Stimulated activated CD4-positive, alpha-beta T cell treated with anti-CD3 and anti-CD28 coated beads, TNF-alpha, amount 100 ng/mL, for 1 hour (primary cell): ENCODE data around the gene INO80D.
"Not testable (repeated sequence)": the region's sequence is repeated elsewhere in the genome, so short reads cannot be mapped to it uniquely, and the experiment has no call there.

Source experiments
- DNase-seq, 3 donors: peaks; one replicate each; pipeline ENCODE4 v3.0.0-alpha.2; 2020; ENCODE audit warnings: low read depth in 3 of 3, low spot score in 1 of 3

INO80D gene, protein sequence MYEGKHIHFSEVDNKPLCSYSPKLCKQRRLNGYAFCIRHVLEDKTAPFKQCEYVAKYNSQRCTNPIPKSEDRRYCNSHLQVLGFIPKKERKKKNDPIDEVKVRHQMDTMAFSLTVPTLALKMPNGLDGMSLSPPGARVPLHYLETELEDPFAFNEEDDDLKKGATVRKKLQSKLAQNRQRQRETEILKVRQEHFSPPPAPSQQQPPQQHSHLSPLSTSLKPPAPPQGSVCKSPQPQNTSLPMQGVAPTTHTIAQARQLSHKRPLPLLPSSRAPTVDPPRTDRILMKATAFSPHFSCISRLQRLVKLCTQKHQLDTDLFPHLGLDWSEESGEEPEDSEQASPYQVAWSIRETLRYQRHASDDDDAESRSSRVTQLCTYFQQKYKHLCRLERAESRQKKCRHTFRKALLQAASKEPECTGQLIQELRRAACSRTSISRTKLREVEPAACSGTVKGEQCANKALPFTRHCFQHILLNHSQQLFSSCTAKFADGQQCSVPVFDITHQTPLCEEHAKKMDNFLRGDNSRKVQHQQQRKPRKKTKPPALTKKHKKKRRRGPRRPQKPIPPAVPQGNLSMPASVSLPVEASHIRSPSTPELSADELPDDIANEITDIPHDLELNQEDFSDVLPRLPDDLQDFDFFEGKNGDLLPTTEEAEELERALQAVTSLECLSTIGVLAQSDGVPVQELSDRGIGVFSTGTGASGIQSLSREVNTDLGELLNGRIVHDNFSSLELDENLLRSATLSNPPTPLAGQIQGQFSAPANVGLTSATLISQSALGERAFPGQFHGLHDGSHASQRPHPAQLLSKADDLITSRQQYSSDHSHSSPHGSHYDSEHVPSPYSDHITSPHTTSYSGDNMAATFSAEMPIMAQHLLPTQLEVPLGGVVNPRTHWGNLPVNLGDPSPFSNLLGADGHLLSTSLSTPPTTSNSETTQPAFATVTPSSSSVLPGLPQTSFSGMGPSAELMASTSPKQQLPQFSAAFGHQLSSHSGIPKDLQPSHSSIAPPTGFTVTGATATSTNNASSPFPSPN

DNA sequence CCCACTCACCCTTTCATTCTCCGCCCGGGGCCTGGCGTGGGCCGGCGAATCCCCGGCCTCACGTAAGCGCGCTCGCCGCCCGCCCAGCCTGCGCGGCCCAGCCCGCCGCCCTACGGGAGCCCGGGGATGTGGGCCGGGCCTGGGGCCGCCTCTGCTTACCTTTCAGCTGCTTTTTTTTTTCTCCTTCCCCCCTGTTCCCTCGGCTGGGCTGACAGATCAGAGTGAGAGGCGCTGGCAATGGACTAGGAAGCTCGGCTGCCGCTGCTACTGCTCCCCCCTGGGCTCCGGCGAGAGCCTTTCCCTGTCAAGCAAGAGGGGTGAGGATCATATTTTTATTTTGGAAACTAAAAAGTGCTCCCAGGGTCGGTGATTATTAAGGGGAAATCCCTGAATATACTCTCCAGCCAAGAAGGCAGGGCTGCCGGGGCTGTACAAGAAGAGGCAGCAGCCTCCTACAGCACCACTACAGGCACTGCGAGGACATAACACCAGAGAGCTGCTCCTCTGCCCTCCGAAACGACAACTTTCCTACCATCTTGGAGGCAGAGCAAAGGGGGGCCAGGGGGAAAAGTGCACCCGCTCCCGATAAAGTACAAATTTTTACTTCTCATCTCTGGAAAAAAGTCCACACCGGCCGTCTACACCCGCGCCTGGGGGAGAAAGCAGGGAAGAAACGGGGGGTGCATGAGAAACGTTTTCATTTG lies at the start of gene INO80D:
TSS of gene INO80D (minus strand) at position 433 of the 704 bp plus-strand sequence. CDS start 23,158 bp downstream, outside the sequence.
- peak; percentile 47 to 55 (median 55) for DNase-seq

DNA sequence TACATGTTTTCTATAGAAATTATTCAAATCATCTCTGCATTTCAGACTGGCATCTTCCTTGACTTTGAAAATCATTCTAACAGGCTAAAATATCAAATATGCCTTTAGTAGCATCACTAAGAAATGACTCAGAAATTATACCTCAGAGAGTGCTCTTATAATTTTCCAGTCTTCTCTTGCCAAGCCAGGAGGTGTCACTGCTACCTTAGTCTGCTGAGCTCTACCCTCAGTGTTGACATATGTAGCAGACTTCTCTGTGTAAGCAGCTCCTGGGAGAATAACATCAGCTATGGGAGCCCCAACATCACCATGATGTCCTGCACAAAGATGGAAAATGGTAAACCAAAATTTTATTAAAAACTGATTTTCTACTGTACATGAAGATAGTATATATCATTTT lies 41.7 kb upstream of the INO80D start:
- DNase-seq: no peak

DNA sequence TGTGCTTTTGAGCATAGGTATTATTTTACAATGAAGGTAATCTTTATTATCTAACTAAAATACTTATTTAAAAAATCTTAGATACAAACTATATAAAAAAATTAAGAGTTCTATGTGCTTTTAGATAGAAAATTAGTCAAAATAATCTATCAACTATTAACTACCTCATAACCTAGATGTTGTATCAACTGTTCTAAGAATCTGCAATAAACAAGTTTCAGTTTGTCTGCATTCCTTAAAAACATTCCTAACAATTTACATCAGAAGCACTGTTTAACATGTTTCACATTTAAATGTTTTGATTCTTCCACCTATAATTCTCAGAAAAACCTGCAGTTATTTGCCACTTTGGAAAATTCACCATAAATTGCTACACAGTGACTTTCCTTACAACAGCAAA lies 39.9 kb upstream of the INO80D start:
- no peak for DNase-seq

DNA sequence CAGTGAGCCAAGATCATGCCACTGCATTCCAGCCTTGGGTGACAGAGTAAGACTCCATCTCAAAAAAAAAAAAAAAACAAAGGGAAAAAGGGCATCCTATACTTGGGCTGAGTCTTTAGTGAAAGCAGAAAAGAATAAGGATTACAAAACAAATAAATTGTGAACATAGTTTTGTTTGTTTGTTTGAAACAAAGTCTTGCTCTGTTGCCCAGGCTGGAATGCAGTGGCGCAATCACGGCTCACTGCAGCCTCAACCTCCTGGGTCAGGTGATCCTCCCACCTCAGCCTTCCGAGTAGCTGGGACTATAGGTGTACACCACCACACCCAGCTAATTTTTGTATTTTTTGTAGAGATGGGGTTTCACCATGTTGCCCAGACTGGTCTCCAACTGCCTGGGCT lies 36.6 kb upstream of the INO80D start:
- not testable (repeated sequence) for DNase-seq

DNA sequence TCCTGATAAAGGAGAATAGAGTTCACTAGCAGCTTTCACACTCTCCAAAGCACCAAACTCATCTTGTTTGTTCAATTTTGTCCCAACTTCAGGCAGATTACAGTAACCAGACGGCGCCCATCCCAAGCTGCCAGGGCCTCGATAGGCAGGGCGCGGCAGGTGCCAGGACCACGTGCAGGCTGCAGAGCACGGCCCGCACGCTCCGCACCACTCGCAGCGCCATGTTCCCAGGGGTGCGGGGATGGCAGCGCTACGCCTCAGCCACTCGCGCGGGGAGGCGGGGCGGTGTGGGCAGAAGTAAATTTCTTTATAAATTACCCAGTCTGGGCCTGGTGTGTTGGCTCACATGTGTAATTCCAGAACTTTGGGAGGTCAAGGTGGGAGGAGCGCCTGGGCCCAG lies 30.3 kb upstream of the INO80D start:
- no peak for DNase-seq

DNA sequence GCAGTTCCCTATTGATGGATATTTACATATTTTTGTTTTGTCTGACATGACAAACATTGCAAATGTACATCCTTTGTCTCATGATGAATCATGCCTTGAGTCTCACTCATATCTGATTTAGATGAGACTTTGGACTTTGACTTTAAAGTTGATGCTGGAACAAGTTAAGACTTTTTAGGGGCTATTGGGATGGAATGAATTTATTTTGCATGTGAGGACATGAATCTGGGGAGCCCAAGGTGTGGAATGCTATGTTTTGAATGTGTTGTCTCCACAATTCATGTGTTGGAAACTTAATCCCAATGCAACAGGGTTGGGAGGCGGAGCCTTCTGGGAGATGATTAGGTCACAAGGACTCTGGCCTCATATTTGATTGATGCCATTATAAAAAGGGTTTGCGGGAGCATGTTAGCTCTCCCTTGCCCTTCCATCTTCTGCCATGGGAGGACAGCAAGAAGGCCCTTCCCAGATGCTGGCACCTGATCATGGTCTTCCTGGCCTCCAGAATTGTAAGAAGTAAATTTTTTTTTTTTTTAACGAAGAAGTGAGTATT lies 29.1 kb upstream of the INO80D start:
- DNase-seq: no peak

DNA sequence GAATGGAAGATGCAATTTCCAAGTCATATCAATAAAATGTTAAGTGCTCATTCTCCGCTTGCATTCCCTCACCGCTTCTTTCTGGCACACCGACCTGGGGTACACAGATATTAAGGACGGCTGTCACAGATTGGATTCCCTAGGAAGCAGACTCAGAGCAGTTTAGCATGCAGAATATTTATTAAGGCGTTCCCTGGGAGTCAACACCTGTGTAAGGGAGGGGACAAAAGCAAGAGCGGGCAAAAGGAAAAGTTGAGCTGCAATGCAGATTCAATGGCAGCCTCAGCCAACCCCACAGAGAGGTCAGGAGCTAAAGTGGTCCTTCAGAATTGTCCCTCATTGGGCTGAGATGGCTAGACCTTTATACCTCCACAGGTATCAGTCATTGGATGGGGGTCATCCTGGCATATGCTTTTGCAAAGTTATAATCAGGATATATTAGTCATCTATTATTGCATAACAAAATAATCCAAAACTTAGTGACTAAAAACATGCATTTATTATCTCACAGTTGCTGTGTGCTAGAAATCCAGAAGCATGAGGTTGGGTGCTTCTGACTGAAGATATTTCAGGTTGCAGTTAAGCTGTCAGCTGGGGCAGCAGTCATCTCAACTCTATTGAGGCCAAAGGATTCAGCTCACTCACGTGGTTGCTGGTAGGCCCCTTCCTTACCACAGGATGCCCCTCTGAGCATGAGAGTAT lies 27.0 kb upstream of the INO80D start:
- DNase-seq: no peak

DNA sequence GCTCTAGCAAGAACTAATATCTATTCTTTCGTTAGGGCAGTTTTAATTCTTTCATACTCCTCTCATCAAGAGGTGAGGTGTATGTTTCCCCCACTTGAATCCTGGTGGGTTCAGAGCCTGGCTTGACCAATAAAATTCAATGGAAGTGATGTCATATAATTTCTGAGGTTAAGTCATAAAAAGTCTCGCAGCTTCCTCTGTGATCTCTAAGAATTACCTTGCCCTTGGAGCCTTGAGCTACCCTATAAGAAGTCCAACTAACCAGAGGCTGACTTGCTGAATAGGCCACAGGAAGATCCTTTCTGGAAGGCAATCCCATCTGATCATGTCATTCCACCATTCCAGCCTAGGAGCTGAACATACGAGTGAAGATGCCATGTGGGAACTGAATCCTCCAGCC lies 26.1 kb upstream of the INO80D start:
- no peak for DNase-seq

DNA sequence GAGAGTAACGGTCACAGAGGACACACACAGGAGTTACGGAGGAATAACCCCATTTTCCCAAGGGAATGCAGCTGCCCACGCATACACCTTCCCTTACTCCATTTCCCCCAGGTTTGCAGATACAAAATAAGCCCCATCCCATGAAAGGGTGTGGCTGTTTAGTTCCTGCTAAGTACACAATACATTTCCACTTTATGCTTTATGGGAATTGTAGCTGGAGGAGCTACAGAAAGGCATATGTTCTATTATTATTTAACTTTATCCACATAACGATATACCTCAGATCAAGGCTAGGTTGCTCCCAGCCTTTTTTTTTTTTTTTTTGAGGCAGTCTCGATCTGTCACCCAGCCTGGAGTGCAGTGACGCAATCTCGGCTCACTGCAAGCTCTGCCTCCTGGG lies 22.7 kb upstream of the INO80D start:
- DNase-seq: no peak

DNA sequence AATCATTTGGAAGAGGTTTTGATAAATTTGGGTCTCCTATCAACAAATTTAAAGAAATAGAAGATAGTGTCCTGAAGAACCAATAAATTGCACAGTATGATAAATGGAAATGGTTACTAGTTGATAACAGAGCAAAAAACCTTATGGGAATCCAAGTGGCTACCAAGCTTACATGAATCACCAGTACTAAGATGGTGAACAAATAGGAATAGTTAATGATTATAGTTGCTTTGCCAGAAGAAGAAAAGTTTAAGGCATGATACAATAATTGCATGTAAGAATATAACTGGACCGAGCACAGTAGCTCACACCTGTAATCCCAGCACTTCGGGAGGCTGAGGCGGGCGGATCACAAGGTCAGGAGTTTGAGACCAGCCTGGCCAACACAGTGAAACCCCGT lies 19.6 kb upstream of the INO80D start:
- no peak for DNase-seq

DNA sequence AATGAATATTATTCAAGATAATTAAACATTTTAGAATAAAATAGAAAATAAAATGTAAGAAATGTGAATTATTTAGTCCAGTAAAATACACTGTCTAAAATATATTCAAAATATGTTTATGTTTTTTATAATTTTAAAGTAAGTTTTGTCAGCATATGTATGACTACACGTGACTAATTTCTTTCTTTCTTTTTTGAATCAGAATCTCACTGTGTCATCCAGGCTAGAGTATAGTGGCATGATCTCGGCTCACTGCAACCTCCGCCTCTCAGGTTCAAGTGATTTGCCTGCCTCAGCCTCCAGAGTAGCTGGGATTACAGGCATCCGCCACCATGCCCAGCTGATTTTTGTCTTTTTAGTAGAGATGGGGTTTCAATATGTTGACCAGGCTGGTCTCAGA lies 19.1 kb upstream of the INO80D start:
- DNase-seq: no peak

DNA sequence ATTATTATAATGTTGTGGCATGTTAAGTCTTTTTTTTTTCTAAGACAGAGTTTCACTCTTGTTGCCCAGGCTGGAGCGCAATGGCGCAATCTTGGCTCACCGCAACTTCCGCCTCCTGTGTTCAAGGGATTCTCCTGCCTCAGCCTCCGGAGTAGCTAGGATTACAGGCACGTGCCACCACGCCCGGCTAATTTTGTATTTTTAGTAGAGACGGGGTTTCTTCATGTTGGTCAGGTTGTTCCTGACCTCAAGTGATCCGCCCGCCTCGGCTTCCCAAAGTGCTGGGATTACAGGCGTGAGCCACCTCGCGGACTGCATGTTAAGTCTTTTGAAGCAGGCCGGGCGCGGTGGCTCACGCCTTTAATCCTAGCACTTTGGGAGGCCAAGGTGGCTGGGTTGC lies 12.9 kb upstream of the INO80D start:
- not testable (repeated sequence) for DNase-seq

DNA sequence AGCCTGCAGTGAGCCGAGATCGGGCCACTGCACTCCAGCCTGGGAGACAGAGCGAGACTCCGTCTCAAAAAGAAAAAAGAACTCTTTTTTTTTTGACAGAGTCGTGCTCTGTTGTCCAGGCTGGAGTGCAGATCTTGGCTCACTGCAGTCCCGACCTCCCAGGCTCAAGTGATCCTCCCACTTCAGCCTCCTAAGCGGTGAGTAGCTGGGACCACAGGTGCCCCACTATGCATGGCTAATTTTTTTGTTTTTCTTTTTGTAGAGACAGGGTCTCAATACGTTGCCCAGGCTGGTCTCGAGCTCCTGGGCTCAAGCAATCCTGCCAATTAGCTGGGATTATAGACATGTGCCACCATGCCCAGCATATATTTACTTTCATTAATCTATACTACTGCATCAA lies 12.5 kb upstream of the INO80D start:
- no peak for DNase-seq

DNA sequence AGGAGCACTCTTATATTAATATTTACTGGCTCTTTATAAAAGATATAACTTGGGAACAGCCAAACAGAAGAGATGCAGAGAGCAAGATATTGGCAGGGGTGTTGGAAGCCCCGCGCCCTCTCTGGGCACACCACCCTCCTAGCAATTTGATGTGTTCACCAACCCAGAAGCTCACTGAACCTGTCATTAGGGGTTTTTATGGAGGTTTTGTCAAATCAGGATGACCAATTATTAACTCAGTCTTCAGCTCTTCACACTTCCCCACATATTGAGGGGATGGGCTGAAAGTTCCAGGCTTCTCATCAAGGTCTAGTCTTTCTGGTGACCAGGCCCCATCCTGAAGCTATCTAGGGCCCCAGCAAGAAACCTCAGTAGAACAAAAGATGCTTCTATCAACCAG lies 10.9 kb upstream of the INO80D start:
- no peak for DNase-seq

DNA sequence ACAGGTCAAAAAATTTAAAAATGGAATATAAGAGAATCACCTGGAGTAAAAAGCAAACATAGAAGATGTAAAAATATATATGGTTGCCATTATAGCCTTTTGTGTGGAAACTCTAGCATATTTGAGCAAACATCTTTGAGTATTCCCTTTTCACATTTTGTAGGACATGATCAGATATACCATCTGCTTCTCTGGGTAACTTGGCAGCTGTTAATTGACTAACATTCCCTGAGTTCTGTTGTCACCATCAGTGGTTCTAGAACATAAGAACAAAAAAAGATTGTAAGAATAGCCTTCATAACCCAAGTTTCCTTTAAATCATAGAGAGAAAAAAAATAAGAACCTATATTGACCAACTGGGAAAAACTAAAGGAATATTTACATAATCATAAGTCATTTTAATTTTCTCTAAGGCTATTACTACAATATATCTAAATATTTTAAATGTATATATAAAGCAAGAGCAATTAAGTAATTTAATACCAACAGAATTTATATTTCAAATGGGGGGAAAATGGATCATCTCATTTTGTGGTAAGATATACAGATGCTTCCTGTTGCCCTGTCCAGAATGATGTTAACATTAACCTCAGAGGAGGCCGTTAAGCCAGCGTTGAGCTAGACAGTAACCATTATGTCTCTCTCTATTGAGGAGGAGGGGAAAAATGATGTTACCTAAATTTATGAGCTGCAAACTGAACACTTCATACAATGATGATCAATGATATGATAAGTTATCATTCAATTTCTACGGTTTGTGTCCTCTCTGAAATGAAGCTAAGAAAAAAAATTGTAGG lies 9.8 kb upstream of the INO80D start:
- DNase-seq: no peak

DNA sequence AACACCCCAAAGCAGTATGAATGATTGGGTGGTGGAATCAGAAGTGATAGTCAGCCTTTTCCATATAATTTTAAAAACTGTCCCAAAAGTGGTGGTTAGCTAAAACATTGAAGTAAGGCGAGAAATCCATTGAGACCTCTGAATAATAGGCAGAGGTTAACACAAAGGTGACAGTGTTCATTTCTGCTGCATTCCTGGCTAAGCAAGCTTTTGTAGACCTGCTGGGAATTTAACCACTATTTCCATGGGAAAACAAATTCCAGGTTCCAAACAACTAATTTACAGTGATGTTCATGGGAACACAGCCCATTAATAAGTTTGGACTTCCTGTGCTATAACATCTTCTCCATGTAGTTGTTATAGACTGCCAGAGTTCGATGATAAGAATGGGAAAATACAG lies 6.3 kb upstream of the INO80D start:
- no peak for DNase-seq

DNA sequence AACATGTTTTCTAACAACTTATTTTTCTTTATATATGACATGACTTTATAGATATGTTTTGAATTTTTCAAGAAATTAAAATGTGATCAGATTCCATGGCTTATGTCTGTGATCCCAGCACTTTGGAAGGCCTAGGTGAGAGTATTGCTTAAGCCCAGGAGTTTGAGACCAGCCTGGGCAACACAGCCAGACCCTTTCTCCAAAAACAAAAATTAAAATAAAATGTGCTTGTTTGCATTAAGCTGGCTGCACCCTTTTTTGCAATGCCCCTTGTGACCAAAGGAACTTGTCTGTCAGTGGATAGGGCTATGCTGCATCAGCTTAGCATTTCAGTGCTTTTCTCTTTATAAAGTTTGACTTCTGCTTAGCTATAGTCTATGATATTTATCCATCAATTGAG lies 2.3 kb upstream of the INO80D start:
- no peak for DNase-seq

DNA sequence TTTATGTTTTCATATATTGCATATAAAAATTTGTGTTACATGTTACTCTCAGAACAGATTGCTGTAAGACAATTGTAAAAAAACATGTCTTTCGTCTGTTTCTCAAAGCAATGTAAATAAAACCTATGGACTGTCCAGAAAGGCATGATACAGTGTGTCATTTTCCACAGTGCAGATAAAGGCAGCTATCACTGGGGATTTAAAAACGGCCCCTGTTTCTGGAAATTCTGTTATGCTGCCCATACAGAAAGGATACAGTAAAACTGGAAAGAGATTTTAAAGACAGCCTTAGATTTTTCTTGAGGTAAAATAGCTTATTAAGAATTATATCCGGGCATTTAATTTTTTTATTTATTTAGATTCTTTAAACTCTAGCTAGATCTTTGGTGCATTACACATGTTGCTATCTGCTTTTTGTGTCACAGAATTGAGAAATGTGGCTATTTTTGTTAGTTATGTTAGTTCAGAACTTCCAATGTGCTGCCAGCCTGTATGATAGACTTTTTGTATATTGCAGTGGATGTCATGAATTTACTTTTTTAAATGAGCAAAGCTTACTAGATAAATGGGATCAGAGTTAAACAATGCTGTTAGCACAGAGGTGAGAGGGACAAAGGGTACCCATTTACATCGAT lies 859 bp upstream of the INO80D start:
- DNase-seq: no peak
